ENCODE measurements around the gene MEGF9.
"Not testable (repeated sequence)": the region's sequence is repeated elsewhere in the genome, so short reads cannot be mapped to it uniquely, and the experiment has no call there.

DNA sequence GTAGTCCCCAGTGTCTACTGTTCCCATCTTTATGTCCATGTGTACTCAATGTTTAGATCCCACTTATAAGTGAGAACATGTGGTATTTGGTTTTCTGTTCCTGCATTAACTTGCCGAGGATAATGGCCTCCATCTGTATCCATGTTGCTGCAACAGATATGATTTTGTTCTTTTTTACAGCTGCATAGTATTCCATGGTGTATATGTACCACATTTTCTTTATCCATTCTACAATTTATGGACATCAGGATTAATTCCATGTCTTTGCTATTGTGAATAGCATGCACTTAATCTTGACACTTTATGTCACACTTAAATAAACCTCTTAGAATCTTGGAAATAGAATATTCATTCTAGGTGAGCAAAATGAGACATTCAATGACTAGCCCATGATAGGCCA lies 73.4 kb downstream of the MEGF9 start:
- TF ChIP-seq CTCF (conservative IDR thresholded peaks at IDR 0.05); ZFX (IDR thresholded peaks at IDR 0.05): not testable (repeated sequence)

Data from C4-2B (cell line).